Stimulated activated CD4-positive, alpha-beta T cell treated with anti-CD3 and anti-CD28 coated beads, TNF-alpha, amount 100 ng/mL, for 4 hours (primary cell): ENCODE results near the gene SPIRE1.
"Not testable (repeated sequence)": the region's sequence is repeated elsewhere in the genome, so short reads cannot be mapped to it uniquely, and the experiment has no call there.

ENCODE experiments used
- DNase-seq, 3 experiments: peaks; one replicate each; pipeline ENCODE4 v3.0.0-alpha.2; 2020; ENCODE audit warnings: low read depth in 3 of 3

Gene SPIRE1

DNA sequence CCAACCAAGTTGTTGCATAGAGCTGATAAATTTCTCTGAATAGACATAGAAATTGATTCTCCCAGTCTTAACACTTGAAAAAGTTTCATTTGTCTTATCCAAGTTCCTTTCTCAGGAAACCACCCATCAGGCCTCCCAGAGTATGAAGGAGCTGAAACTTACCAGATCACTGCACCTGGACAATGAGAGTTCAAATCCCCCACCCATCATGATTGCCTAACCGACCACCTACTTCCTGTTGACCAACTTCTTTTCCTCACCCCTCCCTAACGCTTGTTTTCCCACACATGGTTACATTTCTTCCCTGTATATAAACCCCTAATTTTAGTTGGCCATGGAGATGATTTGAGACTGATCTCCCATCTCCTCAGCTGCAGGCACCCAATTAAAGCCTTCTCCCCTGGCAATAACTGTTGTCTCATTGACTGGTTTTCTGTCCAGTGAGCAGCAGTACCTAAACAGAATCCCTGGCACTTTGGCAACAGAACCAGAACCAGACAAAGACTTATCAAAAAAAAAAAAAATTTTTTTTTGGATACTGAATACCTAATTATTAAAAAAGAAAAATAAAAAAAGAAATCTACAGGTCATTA lies 103.0 kb downstream of the SPIRE1 start:
- DNase-seq = no peak

DNA sequence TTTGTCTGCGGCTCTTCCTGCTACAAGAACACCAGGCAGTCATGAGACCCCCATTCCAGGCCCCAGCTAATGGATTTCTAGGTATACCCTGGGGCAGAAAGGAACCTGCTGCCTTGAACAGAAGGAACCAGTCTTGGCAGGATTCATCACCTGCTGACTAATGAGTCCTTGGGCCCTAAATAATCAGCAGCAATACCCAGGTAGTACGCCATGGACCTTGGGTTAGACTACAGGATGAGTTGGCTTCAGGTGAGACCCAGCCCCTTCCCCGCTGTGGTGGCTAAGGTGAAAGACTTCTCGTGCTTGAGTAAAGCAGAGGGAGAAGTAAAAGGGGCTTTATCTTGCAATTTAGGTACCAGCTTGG lies 105.0 kb downstream of the SPIRE1 start:
- DNase-seq = no peak

GRCh38 chr18:12551943-12552878 lies 105.7 kb downstream of the SPIRE1 start:
- not testable (repeated sequence) for DNase-seq

DNA sequence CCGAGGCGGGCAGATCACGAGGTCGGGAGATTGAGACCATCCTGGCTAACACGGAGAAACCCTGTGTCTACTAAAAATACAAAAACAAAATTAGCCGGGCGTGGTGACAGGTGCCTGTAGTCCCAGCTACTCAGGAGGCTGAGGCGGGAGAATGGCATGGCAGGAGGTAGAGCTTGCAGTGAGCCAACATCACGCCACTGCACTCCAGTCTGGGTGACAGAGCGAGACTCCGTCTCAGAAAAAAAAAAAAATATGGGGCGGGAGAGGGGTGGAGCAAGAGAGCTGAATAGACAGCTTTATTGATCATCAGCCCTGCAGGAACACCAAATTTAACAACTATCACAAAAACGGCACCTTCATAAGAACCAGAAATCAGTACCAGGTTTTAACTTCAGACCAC lies 106.4 kb downstream of the SPIRE1 start:
- not testable (repeated sequence) for DNase-seq

- no peak for DNase-seq
Observed at GRCh38 chr18:12543697-12544096, 114.2 kb downstream of the SPIRE1 start.

- DNase-seq = no peak
Observed at GRCh38 chr18:12540751-12541150, 117.2 kb downstream of the SPIRE1 start.

DNA sequence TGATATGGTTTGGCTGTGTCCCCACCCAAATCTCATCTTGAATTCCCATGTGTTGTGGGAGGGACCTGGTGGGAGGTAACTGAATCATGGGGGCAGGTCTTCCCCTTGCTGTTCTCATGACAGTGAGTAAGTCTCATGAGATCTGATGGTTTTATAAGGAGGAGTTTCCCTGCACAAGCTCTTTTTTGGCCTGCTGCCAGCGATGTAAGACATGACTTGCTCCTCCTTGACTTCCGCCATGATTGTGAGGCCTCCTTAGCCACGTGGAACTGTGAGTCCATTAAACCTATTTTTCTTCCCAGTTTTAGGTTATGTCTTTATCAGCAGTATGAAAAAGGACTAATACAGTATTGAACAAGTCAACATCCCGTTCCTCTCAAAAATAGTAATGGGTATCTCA lies 118.7 kb downstream of the SPIRE1 start:
- DNase-seq = not testable (repeated sequence)

GRCh38 chr18:12534820-12535219 lies 123.1 kb downstream of the SPIRE1 start:
- DNase-seq = no peak

- no peak for DNase-seq
Observed at GRCh38 chr18:12532661-12533060, 125.2 kb downstream of the SPIRE1 start.

- DNase-seq = no peak
Observed at GRCh38 chr18:12531749-12532148, 126.2 kb downstream of the SPIRE1 start.

DNA sequence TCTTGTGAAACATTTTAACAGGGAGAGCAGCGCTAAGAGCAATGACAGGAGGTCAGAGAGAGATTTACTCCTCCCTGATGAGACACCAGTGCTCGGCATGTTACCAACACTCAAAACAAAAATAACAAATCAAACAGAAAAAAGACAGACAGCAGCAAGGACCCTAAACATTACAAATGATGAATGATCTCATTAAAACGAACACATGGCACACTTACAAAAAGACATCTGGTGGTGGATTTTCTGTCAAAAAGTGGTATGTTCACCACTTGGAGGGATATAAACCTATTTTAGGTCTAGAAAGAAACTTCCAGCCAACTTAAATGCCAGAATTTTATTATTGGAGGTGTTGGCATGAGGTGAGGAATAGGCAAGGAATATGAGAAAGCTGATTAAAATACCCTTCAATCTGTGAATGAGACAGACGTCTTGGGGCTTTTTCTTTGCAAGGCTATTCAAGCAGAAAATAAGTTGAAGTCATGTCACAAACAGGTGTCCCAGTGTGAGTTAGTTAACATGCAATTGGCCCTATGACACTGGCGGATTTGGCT lies 137.4 kb downstream of the SPIRE1 start:
- no peak for DNase-seq

GRCh38 chr18:12518832-12519531 lies 138.9 kb downstream of the SPIRE1 start:
- DNase-seq = no peak

- no peak for DNase-seq
Observed at GRCh38 chr18:12518326-12518725, 139.6 kb downstream of the SPIRE1 start.

DNA sequence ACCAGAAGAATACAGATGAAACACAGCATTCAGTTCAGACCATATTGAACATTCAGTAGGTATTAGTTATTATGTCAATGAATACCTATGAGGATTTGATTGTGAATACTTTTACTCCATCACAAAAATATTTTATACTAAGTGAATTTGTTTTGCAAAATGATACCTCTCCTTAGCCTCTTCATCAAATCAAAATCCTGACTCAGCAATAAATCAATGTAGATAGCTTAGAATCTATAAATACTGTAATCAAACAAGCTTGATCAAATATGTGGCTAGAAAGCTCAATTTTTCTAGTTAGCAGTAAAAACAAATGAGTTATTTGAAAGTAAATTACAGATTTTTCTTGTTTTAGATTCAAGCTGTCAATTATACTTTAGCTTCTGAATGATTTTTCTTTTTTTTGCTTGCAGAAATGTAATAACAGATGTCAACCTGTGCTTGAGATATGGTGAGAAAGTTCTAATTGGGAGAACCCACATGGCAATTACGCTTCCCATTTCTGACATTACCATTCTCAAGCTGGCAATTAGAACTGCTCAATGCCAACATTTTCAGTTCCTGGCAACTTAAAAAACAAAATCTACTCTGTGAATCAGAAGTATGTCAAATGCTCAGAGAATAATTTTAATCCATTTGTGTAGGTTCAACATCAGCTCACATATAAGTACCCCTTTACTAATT lies 140.6 kb downstream of the SPIRE1 start:
- no peak for DNase-seq

- no peak for DNase-seq
Observed at GRCh38 chr18:12516049-12516630, 141.8 kb downstream of the SPIRE1 start.

- DNase-seq = no peak
Observed at GRCh38 chr18:12515550-12515949, 142.4 kb downstream of the SPIRE1 start.

DNA sequence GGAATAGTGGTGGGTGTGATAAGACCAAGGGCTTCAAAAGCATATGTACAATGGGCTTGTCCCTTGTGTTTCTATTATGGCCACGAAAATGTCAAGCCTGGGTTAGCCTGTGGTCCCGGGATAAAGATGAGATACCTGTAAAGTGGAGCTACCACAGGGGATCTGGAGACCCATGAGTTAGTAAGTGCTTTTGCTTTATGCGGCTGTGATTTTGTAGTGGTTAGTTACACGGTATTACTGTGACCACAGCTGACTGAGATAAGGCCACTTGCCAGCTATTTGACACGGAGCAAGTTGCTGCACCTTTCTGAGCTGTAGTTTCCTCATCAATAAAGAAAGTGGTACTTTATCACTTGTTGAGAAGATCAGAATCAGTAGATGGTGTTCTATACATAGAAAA lies 150.9 kb downstream of the SPIRE1 start:
- no peak for DNase-seq

DNA sequence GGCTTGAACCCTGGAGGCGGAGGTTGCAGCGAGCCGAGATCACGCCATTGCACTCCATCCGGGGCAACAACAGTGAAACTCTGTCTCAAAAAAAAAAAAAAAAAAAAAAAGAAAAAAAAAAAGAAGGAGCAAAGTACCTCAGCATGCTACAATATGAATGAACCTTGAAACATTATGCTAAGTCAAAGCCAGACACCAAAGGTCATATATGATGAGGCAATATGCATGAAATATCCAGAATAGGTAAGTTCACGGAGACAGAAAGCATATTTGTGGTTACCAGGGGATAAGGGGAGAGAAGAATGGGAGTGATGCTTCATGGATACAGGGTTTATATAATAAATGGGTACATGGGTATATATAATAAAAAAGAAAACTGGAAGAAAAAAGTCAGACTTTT lies 156.9 kb downstream of the SPIRE1 start:
- DNase-seq = no peak

GRCh38 chr18:12497839-12498238 lies 160.1 kb downstream of the SPIRE1 start:
- DNase-seq = no peak

DNA sequence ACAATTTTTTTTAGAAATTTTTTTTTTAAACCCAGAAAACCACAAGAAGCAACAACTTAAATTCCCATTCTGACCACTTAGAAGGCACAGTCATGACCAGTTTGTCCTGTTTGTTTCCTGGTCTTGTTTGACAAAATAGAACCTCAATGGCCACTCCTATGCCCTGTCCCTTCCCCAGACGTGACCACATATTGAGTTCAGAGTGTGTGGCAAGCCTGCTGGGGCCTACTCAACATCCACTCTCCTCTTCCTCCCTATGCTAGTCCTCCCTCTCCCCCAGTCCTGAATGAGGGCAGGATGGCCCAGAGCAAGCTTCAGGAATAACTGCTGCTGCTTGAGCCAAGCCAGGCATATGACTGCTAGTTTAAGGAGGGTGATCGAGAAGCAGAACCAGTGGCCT lies 160.6 kb downstream of the SPIRE1 start:
- DNase-seq = no peak

DNA sequence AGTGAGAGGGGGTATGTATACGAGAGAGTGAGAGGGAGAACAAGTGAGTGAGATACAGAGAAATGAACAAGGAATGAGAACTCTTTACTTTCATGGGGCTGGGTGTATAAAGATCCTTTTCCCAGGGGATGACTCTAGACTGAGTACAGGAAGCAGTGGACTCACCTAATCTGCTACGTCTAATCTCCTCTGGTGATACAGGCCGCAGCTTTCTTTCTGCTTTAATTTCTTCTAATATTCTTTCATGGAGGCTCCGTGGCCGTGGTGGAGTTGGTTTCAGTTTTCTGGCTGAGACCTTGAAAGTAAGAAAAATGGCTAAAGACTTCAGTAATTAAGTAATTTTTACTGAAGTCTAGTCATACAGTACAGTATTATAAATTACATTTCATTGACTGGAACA lies 165.0 kb downstream of the SPIRE1 start:
- no peak for DNase-seq
